Astrocyte of the spinal cord (primary cell): ENCODE measurements around the gene ZMYM1.

ENCODE experiments used
- DNase-seq: peaks from one replicate; pipeline ENCODE4 v3.0.0; 2011; ENCODE audit warnings: low read depth, low spot score
- H3K4me3 ChIP-seq: 2 replicates; pipeline ENCODE4 v1.5.1; 2011; ENCODE audit warnings: low read depth, mild to moderate bottlenecking, low read length, moderate library complexity
- CTCF ChIP-seq: IDR thresholded peaks from 2 replicates; pipeline ENCODE4 v1.5.1; 2012; ENCODE audit warnings: low read depth, mild to moderate bottlenecking, low read length, inconsistent platforms
- in situ Hi-C: cut with HindIII; loops from 2 replicates; pipeline ENCODE4 v1.10.0; 2017; ENCODE audit warnings: low sequenced_read_pairs

ZMYM1 gene

DNA sequence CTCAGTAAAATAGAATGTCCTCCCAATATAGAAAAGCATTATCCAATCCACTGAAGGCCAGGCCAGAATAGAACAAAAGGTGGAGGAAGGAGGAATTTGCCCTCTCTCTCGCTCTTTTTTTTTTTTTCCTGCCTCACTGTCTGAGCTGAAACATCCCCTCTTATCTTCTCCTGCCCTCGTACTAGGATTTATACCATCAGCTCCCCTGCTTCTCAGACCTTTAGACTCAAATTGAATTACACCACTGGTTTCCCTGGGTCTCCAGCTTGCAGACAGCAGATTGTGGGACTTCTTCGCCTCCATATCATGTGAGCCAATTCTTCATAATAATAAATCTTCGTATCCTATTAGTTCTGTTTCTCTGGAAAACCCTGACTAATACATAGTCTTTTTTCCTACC, 42.6 kb upstream of the ZMYM1 start:
- in situ Hi-C loops, result no loop called here
- DNase-seq, result no peak
- no peak overlapping the region for H3K4me3 ChIP-seq
- TF ChIP-seq CTCF, result no peak

- TF ChIP-seq CTCF, result no peak
- in situ Hi-C loops, result no loop called here
- no peak for DNase-seq
- no peak overlapping the region for H3K4me3 ChIP-seq
Measured at GRCh38 chr1:35037206-35037605, 42.0 kb upstream of the ZMYM1 start.

DNA sequence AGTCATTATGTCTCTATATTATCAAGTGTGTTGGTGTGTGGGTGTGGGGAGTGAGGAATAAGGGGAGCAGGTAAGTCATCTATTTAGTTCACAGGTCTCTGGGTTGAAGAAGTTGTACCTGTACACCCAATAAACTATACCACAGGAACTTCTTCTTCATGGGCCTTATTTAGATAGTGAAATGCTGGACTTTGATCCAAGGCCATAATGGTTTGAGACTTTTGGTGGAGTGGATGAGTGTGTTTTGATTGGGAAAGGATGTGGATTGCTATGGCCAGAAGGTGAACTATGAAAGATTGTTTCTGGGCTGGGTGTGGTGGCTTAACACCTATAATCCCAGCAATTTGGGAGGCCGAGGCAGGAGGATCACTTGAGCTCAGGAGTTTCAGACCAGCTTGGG, 40.5 kb upstream of the ZMYM1 start:
- no peak overlapping the region for H3K4me3 ChIP-seq
- in situ Hi-C loops, result no loop called here
- DNase-seq, result no peak
- TF ChIP-seq CTCF, result no peak

DNA sequence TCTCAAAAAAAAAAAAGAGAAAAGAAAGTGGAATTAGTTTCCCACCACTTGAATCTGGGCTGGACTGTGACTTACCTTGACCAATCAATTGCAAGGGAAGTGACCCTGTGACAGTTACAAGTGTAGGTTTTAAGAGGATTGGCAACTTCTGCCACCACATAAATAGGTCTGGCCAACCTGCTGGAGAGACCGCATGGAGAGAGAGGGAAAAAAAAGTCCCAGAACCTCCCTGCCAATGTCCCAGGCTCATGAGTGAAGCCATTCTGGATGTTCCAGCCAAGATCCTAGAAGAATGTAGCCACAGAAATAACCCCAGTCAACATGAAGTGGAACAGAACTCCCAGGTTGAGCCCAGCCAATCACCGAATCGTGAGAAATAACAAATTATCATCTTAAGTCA, 35.7 kb upstream of the ZMYM1 start:
- in situ Hi-C loops, result no loop called here
- H3K4me3 ChIP-seq, result no peak overlapping the region
- no peak for TF ChIP-seq CTCF
- DNase-seq, result no peak

GRCh38 chr1:35044431-35044830, 34.8 kb upstream of the ZMYM1 start:
- no peak overlapping the region for H3K4me3 ChIP-seq
- in situ Hi-C loops, result no loop called here
- no peak for DNase-seq
- no peak for TF ChIP-seq CTCF

- no peak overlapping the region for H3K4me3 ChIP-seq
- no peak for TF ChIP-seq CTCF
- in situ Hi-C loops, result no loop called here
- DNase-seq, result peak; percentile 1
Measured at GRCh38 chr1:35046730-35047129, 32.5 kb upstream of the ZMYM1 start.
